ENCODE results near the gene KLHDC4. TPM values are rescaled to one million over a fixed set of nuclear protein-coding genes. Genes with fewer than 3 reads are reported as not detected.

KLHDC4 gene
- total and polyA plus RNA-seq, 10 of the 15 experiments (the other 5 are each of a cell fraction or from before 2014, with no cell fraction given): 0.80 to 62.1 (median 32.8) TPM

- POLR2A ChIA-PET: no interaction called here
- H3K79me2 ChIP-seq (ENCODE audit: control insufficient read depth, insufficient read depth, low read length): no peaks in the 10 kb centered on the region
- no peak overlapping the region for H3K4me3 ChIP-seq
- no peak overlapping the region for H2AFZ ChIP-seq (ENCODE audit: control insufficient read depth, low read depth, low read length)
- peaks cover 46% of the 10 kb centered on the region for H3K4me1 ChIP-seq (ENCODE audit: control insufficient read depth, insufficient read depth, low read length)
- no peak overlapping the region for H3K27ac ChIP-seq (ENCODE audit: control insufficient read depth, insufficient read depth)
- RAD21 ChIA-PET (ENCODE audit: unreplicated experiment): no interaction called here
- CTCF ChIA-PET: interaction anchor here (1.2 kb wide), 1 partner anchor 69 kb away, joined by 6 read pairs; no protein-coding TSS in a partner anchor
- DNase-seq (ENCODE audit: low read depth, low spot score) (no peak), FAIRE-seq (no peak), ATAC-seq (no peak)
- no peaks in the 10 kb centered on the region for H3K27me3 ChIP-seq (replicated peaks in 1 of 2; ENCODE audit: control insufficient read depth in 2 of 2, insufficient read depth in 2 of 2, low read length in 1 of 2)
- H3K4me2 ChIP-seq (ENCODE audit: control insufficient read depth, insufficient read depth): no peak overlapping the region
- SMC1A ChIA-PET (ENCODE audit: uncharacterized antibody, unreplicated experiment): no interaction called here
- H4K20me1 ChIP-seq (ENCODE audit: control insufficient read depth, insufficient read depth): no peaks in the 10 kb centered on the region
- intact Hi-C loops (cut with micrococcal nuclease; ENCODE audit: unreplicated experiment): loop anchor here (5.0 kb wide), 1 partner anchor 66 kb away; the partner anchor contains the start of gene KLHDC4
- H3K9ac ChIP-seq (ENCODE audit: control insufficient read depth, insufficient read depth, low read length): no peak overlapping the region
- in situ Hi-C loops (cut with MboI): no loop called here
- TF ChIP-seq TCF12 (IDR thresholded peaks at IDR 0.05; ENCODE audit: low read depth, low read length): no peak
- TF ChIP-seq RFX5 (IDR thresholded peaks at IDR 0.05; ENCODE audit: low read depth, low read length): no peak
- TF ChIP-seq, protein P1, sequence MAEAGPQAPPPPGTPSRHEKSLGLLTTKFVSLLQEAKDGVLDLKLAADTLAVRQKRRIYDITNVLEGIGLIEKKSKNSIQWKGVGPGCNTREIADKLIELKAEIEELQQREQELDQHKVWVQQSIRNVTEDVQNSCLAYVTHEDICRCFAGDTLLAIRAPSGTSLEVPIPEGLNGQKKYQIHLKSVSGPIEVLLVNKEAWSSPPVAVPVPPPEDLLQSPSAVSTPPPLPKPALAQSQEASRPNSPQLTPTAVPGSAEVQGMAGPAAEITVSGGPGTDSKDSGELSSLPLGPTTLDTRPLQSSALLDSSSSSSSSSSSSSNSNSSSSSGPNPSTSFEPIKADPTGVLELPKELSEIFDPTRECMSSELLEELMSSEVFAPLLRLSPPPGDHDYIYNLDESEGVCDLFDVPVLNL (IDR thresholded peaks at IDR 0.05; ENCODE audit: low read depth, low read length): no peak
- no peak for TF ChIP-seq ATF7 (IDR thresholded peaks at IDR 0.05; ENCODE audit: low read depth)
- no peak for TF ChIP-seq FOS (IDR thresholded peaks at IDR 0.05; ENCODE audit: borderline replicate concordance, extremely low read depth, insufficient read length)
- TF ChIP-seq ZNF592 (IDR thresholded peaks at IDR 0.05): no peak
- TF ChIP-seq MYC (IDR thresholded peaks at IDR 0.05; ENCODE audit: insufficient read depth, insufficient read length, insufficient replicate concordance, low read length, severe bottlenecking): no peak
- no peaks in the 10 kb centered on the region for H3K9me3 ChIP-seq (replicated peaks; ENCODE audit: control insufficient read depth, insufficient read depth, low read length)
- peaks cover 7 to 14% of the 10 kb centered on the region in 2 experiments; a peak in 3 of 4 replicates for H3K36me3 ChIP-seq (ENCODE audit: control insufficient read depth in 2 of 2, insufficient read depth in 2 of 2, low read length in 1 of 2)
- no TSS peak for BruUV-seq (replicated peaks)
- 86% methylated on average over 10 of the region's 11 CpGs for WGBS (ENCODE audit: insufficient coverage, insufficient replicate concordance, low lambda C conversion rate, missing lambda C conversion rate)
Measured at GRCh38 chr16:87701078-87701460, 64.7 kb downstream of the KLHDC4 start.

Measured in GM12878 (cell line).